Loucy (cell line): ENCODE data around the gene GNB3.

ENCODE experiments used
- CTCF ChIP-seq: fragments of 200-600 bp; sonication (generic); conservative IDR thresholded peaks from 2 replicates; pipeline ENCODE4 v1.5.1; 2014; ENCODE audit warnings: mild to moderate bottlenecking, antibody characterized with exemption, low read length
- EZH2phosphoT487 ChIP-seq: fragments of 200-600 bp; IDR thresholded peaks from 2 replicates; pipeline ENCODE4 v1.6.1; 2018; ENCODE audit warnings: antibody characterized with exemption, mild to moderate bottlenecking, moderate library complexity, borderline replicate concordance

DNA sequence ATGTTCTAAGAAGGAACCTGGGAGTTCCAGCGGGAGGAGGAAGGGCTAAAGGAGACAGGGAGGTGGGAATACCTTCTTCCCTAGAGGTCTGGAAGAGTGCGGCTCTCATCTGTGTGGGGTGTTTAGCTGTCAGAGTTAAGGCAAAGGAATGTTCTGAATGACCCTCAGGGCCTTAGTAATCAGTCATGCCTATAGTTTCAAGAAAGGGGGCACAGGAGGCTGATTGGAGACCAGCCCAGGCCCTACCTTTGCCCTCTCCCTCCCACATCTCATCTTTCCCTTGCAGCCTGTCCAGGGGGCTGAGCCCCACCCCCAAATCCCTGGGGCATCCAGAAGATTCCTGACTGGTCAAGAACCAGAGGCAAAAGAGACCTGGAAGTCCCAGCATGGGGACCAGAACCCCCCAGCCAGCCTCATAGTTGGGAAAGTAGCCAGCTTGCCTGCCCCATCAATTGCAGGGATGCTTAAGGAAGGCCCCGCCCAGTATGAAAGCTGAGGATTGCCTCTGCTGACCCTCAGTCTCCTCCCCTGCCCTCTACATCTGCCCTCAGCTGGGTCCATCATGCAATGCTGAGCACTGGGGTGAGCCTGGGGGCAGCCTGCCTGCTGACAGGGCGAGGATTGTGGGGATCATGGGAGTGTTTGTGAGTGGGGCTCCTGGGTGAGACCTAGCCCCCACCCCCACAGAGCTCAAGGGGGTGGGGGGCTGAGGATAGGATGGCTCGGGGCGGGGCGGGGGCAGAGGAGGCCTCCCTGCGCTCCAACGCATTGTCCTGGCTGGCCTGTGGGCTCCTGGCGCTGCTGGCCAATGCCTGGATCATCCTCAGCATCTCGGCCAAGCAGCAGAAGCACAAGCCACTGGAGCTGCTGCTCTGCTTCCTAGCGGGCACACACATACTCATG is 17.3 kb upstream of the GNB3 start:
- TF ChIP-seq CTCF = no peak
- no peak for TF ChIP-seq EZH2phosphoT487
